ENCODE results near the gene STMND1.

Gene STMND1

GRCh38 chr6:17157617-17158016 lies 55.8 kb downstream of the STMND1 start:
- no peak for DNase-seq (ENCODE audit: extremely low read depth in 1 of 2, low read depth in 1 of 2)

GRCh38 chr6:17159240-17159639 lies 57.4 kb downstream of the STMND1 start:
- no peak for DNase-seq (ENCODE audit: extremely low read depth in 1 of 2, low read depth in 1 of 2)

GRCh38 chr6:17161076-17161475 lies 59.2 kb downstream of the STMND1 start:
- DNase-seq (ENCODE audit: extremely low read depth in 1 of 2, low read depth in 1 of 2) = no peak

GRCh38 chr6:17165383-17165782 lies 63.5 kb downstream of the STMND1 start:
- DNase-seq (ENCODE audit: extremely low read depth in 1 of 2, low read depth in 1 of 2) = no peak

GRCh38 chr6:17167327-17167979 lies 65.6 kb downstream of the STMND1 start:
- no peak for DNase-seq (ENCODE audit: extremely low read depth in 1 of 2, low read depth in 1 of 2)

GRCh38 chr6:17169291-17169690 lies 67.4 kb downstream of the STMND1 start:
- no peak for DNase-seq (ENCODE audit: extremely low read depth in 1 of 2, low read depth in 1 of 2)

- no peak for DNase-seq (ENCODE audit: extremely low read depth in 1 of 2, low read depth in 1 of 2)
Measured at GRCh38 chr6:17169711-17170110, 67.9 kb downstream of the STMND1 start.

GRCh38 chr6:17172836-17173470 lies 71.1 kb downstream of the STMND1 start:
- DNase-seq (ENCODE audit: extremely low read depth in 1 of 2, low read depth in 1 of 2) = no peak

- no peak for DNase-seq (ENCODE audit: extremely low read depth in 1 of 2, low read depth in 1 of 2)
Measured at GRCh38 chr6:17178326-17178725, 76.5 kb downstream of the STMND1 start.

GRCh38 chr6:17178754-17179529 lies 77.1 kb downstream of the STMND1 start:
- no peak for DNase-seq (ENCODE audit: extremely low read depth in 1 of 2, low read depth in 1 of 2)

GRCh38 chr6:17179530-17180073 lies 77.8 kb downstream of the STMND1 start:
- no peak for DNase-seq (ENCODE audit: extremely low read depth in 1 of 2, low read depth in 1 of 2)

All from stimulated activated CD8-positive, alpha-beta memory T cell treated with anti-CD3 and anti-CD28 coated beads, Interleukin-7, amount 100 ng/mL, for 48 hours (primary cell).